ENCODE data around the gene MAGEB1.

MAGEB1 gene

GRCh38 chrX:30246769-30247489 is at the start of gene MAGEB1:
TSS of gene MAGEB1 (plus strand) at chrX:30247146. CDS start at chrX:30250494, 3,348 bp downstream.
- no peak for DNase-seq (ENCODE audit: low read depth in 3 of 3, low spot score in 1 of 3)

- no peak for DNase-seq (ENCODE audit: low read depth in 3 of 3, low spot score in 1 of 3)
Observed at GRCh38 chrX:30212172-30212571, 34.8 kb upstream of the MAGEB1 start.

GRCh38 chrX:30215357-30215843 is 31.5 kb upstream of the MAGEB1 start, which contains the start of gene MAGEB2:
TSS of gene MAGEB2 (plus strand) at chrX:30215563. CDS start at chrX:30218581, 3,018 bp downstream.
- DNase-seq (ENCODE audit: low read depth in 3 of 3, low spot score in 1 of 3): no peak

- DNase-seq (ENCODE audit: low read depth in 3 of 3, low spot score in 1 of 3): no peak
Observed at GRCh38 chrX:30217465-30217864, 29.5 kb upstream of the MAGEB1 start.

- DNase-seq (ENCODE audit: low read depth in 3 of 3, low spot score in 1 of 3): no peak
Observed at GRCh38 chrX:30219372-30219771, 27.6 kb upstream of the MAGEB1 start.

- no peak for DNase-seq (ENCODE audit: low read depth in 3 of 3, low spot score in 1 of 3)
Observed at GRCh38 chrX:30220661-30221060, 26.3 kb upstream of the MAGEB1 start.

- no peak for DNase-seq (ENCODE audit: low read depth in 3 of 3, low spot score in 1 of 3)
Observed at GRCh38 chrX:30224536-30224935, 22.4 kb upstream of the MAGEB1 start.

GRCh38 chrX:30228526-30228925 is 18.4 kb upstream of the MAGEB1 start:
- DNase-seq (ENCODE audit: low read depth in 3 of 3, low spot score in 1 of 3): no peak

- no peak for DNase-seq (ENCODE audit: low read depth in 3 of 3, low spot score in 1 of 3)
Observed at GRCh38 chrX:30230395-30230794, 16.6 kb upstream of the MAGEB1 start, which contains the start of gene MAGEB3. TSS of gene MAGEB3 (plus strand) at chrX:30230657. CDS start at chrX:30235925, 5,268 bp downstream.

GRCh38 chrX:30241724-30242415 is 5.1 kb upstream of the MAGEB1 start, which contains the start of gene MAGEB4:
TSS of gene MAGEB4 (plus strand) at chrX:30242000. CDS start at chrX:30242136, 136 bp downstream.
- no peak for DNase-seq (ENCODE audit: low read depth in 3 of 3, low spot score in 1 of 3)

- DNase-seq (ENCODE audit: low read depth in 3 of 3, low spot score in 1 of 3): no peak
Observed at GRCh38 chrX:30248854-30249253, 1.9 kb downstream of the MAGEB1 start.

- no peak for DNase-seq (ENCODE audit: low read depth in 3 of 3, low spot score in 1 of 3)
Observed at GRCh38 chrX:30253257-30253656, 6.3 kb downstream of the MAGEB1 start.

GRCh38 chrX:30259927-30260326 is 13.0 kb downstream of the MAGEB1 start:
- DNase-seq (ENCODE audit: low read depth in 3 of 3, low spot score in 1 of 3): no peak

- DNase-seq (ENCODE audit: low read depth in 3 of 3, low spot score in 1 of 3): no peak
Observed at GRCh38 chrX:30261012-30261411, 14.1 kb downstream of the MAGEB1 start.

GRCh38 chrX:30262763-30263162 is 15.8 kb downstream of the MAGEB1 start:
- DNase-seq (ENCODE audit: low read depth in 3 of 3, low spot score in 1 of 3): no peak

- no peak for DNase-seq (ENCODE audit: low read depth in 3 of 3, low spot score in 1 of 3)
Observed at GRCh38 chrX:30270639-30271038, 23.7 kb downstream of the MAGEB1 start.

GRCh38 chrX:30275498-30275897 is 28.6 kb downstream of the MAGEB1 start:
- DNase-seq (ENCODE audit: low read depth in 3 of 3, low spot score in 1 of 3): no peak

GRCh38 chrX:30278365-30278764 is 31.4 kb downstream of the MAGEB1 start:
- DNase-seq (ENCODE audit: low read depth in 3 of 3, low spot score in 1 of 3): no peak

- no peak for DNase-seq (ENCODE audit: low read depth in 3 of 3, low spot score in 1 of 3)
Observed at GRCh38 chrX:30280428-30280827, 33.5 kb downstream of the MAGEB1 start.

- DNase-seq (ENCODE audit: low read depth in 3 of 3, low spot score in 1 of 3): no peak
Observed at GRCh38 chrX:30282527-30282926, 35.6 kb downstream of the MAGEB1 start.

- no peak for DNase-seq (ENCODE audit: low read depth in 3 of 3, low spot score in 1 of 3)
Observed at GRCh38 chrX:30283456-30284200, 36.7 kb downstream of the MAGEB1 start.
